Measurements from ENCODE around the gene VTI1B.

- TF ChIP-seq, protein P1, sequence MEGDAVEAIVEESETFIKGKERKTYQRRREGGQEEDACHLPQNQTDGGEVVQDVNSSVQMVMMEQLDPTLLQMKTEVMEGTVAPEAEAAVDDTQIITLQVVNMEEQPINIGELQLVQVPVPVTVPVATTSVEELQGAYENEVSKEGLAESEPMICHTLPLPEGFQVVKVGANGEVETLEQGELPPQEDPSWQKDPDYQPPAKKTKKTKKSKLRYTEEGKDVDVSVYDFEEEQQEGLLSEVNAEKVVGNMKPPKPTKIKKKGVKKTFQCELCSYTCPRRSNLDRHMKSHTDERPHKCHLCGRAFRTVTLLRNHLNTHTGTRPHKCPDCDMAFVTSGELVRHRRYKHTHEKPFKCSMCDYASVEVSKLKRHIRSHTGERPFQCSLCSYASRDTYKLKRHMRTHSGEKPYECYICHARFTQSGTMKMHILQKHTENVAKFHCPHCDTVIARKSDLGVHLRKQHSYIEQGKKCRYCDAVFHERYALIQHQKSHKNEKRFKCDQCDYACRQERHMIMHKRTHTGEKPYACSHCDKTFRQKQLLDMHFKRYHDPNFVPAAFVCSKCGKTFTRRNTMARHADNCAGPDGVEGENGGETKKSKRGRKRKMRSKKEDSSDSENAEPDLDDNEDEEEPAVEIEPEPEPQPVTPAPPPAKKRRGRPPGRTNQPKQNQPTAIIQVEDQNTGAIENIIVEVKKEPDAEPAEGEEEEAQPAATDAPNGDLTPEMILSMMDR (IDR thresholded peaks at IDR 0.05): peak; percentile 65 to 80 (median 76)
- TF ChIP-seq POLR2A (IDR thresholded peaks at IDR 0.05): no peak
These were observed 30.2 kb upstream of the VTI1B start for GRCh38 chr14:67704484-67705089.

Data from uterus (tissue), 2 donors.